ENCODE data around the gene INPP4A.

Gene INPP4A

GRCh38 chr2:98460573-98461497 is 16.2 kb downstream of the INPP4A start:
- DNase-seq (ENCODE audit: low read depth, low spot score): no peak

GRCh38 chr2:98461498-98462049 is 16.9 kb downstream of the INPP4A start:
- DNase-seq (ENCODE audit: low read depth, low spot score): no peak

GRCh38 chr2:98463081-98463481 is 18.4 kb downstream of the INPP4A start:
- DNase-seq (ENCODE audit: low read depth, low spot score): no peak

GRCh38 chr2:98463551-98463971 is 18.9 kb downstream of the INPP4A start:
- DNase-seq (ENCODE audit: low read depth, low spot score): no peak

GRCh38 chr2:98463988-98464771 is 19.5 kb downstream of the INPP4A start:
- DNase-seq (ENCODE audit: low read depth, low spot score): no peak

- DNase-seq (ENCODE audit: low read depth, low spot score): no peak
Observed at GRCh38 chr2:98464772-98465310, 20.2 kb downstream of the INPP4A start.

GRCh38 chr2:98465456-98466226 is 21.0 kb downstream of the INPP4A start:
- no peak for DNase-seq (ENCODE audit: low read depth, low spot score)

- DNase-seq (ENCODE audit: low read depth, low spot score): no peak
Observed at GRCh38 chr2:98467082-98467536, 22.5 kb downstream of the INPP4A start.

GRCh38 chr2:98467652-98468051 is 23.0 kb downstream of the INPP4A start:
- DNase-seq (ENCODE audit: low read depth, low spot score): no peak

- no peak for DNase-seq (ENCODE audit: low read depth, low spot score)
Observed at GRCh38 chr2:98468621-98469236, 24.1 kb downstream of the INPP4A start.

- no peak for DNase-seq (ENCODE audit: low read depth, low spot score)
Observed at GRCh38 chr2:98469862-98470544, 25.3 kb downstream of the INPP4A start.

GRCh38 chr2:98470851-98471255 is 26.2 kb downstream of the INPP4A start:
- DNase-seq (ENCODE audit: low read depth, low spot score): no peak

GRCh38 chr2:98471402-98472131 is 26.9 kb downstream of the INPP4A start:
- no peak for DNase-seq (ENCODE audit: low read depth, low spot score)

GRCh38 chr2:98472132-98472650 is 27.5 kb downstream of the INPP4A start:
- DNase-seq (ENCODE audit: low read depth, low spot score): no peak

GRCh38 chr2:98472961-98473746 is 28.5 kb downstream of the INPP4A start:
- DNase-seq (ENCODE audit: low read depth, low spot score): no peak

GRCh38 chr2:98473995-98474780 is 29.5 kb downstream of the INPP4A start:
- DNase-seq (ENCODE audit: low read depth, low spot score): no peak

GRCh38 chr2:98474979-98475632 is 30.4 kb downstream of the INPP4A start:
- no peak for DNase-seq (ENCODE audit: low read depth, low spot score)

All from smooth muscle cell of the brain vasculature (primary cell).